Fibroblast of upper back skin (primary cell): ENCODE data around the gene TSC22D1.
"Not testable (repeated sequence)": the region's sequence is repeated elsewhere in the genome, so short reads cannot be mapped to it uniquely, and the experiment has no call there.

Experiments used
- DNase-seq: peaks from one replicate; pipeline ENCODE4 v3.0.0-alpha.2; 2013

TSC22D1 gene

GRCh38 chr13:44575741-44576350 lies at the start of gene TSC22D1:
Gene TSC22D1 (minus strand): TSS chr13:44576330. CDS start chr13:44576074, 256 bp downstream.
- peak; percentile 44 for DNase-seq

GRCh38 chr13:44622708-44623107 lies 46.6 kb upstream of the TSC22D1 start:
- no peak for DNase-seq

- no peak for DNase-seq
These were observed 46.1 kb upstream of the TSC22D1 start for GRCh38 chr13:44622261-44622660.

GRCh38 chr13:44620057-44620456 lies 43.9 kb upstream of the TSC22D1 start:
- DNase-seq, result peak; percentile 46

- no peak for DNase-seq
These were observed 43.5 kb upstream of the TSC22D1 start for GRCh38 chr13:44619651-44620050.

GRCh38 chr13:44618326-44618725 lies 42.2 kb upstream of the TSC22D1 start:
- peak; percentile 30 for DNase-seq

GRCh38 chr13:44617648-44618047 lies 41.5 kb upstream of the TSC22D1 start:
- no peak for DNase-seq

- no peak for DNase-seq
These were observed 33.0 kb upstream of the TSC22D1 start for GRCh38 chr13:44609137-44609536.

- no peak for DNase-seq
These were observed 29.6 kb upstream of the TSC22D1 start for GRCh38 chr13:44605721-44606120.

GRCh38 chr13:44605275-44605674 lies 29.1 kb upstream of the TSC22D1 start:
- DNase-seq, result peak; percentile 22

- DNase-seq, result no peak
These were observed 25.5 kb upstream of the TSC22D1 start for GRCh38 chr13:44601586-44601985.

- not testable (repeated sequence) for DNase-seq
These were observed 17.9 kb upstream of the TSC22D1 start for GRCh38 chr13:44593861-44594592.

GRCh38 chr13:44592216-44592847 lies 16.2 kb upstream of the TSC22D1 start:
- no peak for DNase-seq

GRCh38 chr13:44591316-44591715 lies 15.2 kb upstream of the TSC22D1 start:
- no peak for DNase-seq

GRCh38 chr13:44583137-44583536 lies 7.0 kb upstream of the TSC22D1 start:
- peak; percentile 75 for DNase-seq

GRCh38 chr13:44578067-44578400 lies 1.9 kb upstream of the TSC22D1 start:
- no peak for DNase-seq

- DNase-seq, result peak; percentile 96
These were observed 1.3 kb upstream of the TSC22D1 start for GRCh38 chr13:44577236-44578066.

GRCh38 chr13:44576351-44577235 lies 463 bp upstream of the TSC22D1 start:
- no peak for DNase-seq

GRCh38 chr13:44575035-44575434 lies 1.1 kb downstream of the TSC22D1 start:
- DNase-seq, result no peak

- no peak for DNase-seq
These were observed 1.7 kb downstream of the TSC22D1 start for GRCh38 chr13:44574466-44574855.

- peak; percentile 62 for DNase-seq
These were observed 2.2 kb downstream of the TSC22D1 start for GRCh38 chr13:44573790-44574465.

- DNase-seq, result no peak
These were observed 3.1 kb downstream of the TSC22D1 start for GRCh38 chr13:44573071-44573470.
